ENCODE measurements around the gene USP12. TPM values are rescaled to one million over a fixed set of nuclear protein-coding genes. Genes with fewer than 3 reads are reported as not detected.
"Not testable (repeated sequence)": the region's sequence is repeated elsewhere in the genome, so short reads cannot be mapped to it uniquely, and the experiment has no call there.

USP12 gene
- total RNA-seq, 2 experiments from 2014 or later, result 9.9 to 27.6 TPM

DNA sequence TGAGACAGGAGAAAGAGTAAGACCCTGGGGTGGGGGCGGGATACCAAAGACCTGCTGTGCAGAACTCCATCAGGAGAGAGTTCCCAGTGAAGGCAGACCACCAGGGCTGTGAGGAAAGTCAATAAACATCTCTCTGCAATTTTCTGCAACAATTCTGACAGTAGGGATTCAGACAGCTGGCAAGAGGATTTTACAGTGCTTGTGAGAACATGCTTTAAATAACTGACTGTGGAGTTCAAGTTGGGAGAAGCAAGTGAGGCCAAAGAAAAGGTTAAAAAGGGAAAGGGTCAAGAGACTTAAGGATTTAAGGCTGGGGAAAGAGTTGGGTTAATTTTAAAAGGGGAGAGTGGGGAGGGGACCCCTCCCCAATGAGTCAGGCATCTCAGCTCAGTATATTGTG is 98.4 kb downstream of the USP12 start:
- Histone ChIP-seq H3K4me3 (ENCODE audit: low read depth, low read length, poor library complexity, severe bottlenecking) (no peak overlapping the region), H3K9me3 (ENCODE audit: low read length) (no peaks in the 10 kb centered on the region), H3K4me1 (ENCODE audit: insufficient read depth, low read length, poor library complexity, severe bottlenecking) (no peaks in the 10 kb centered on the region), H3K9me2 (ENCODE audit: insufficient read depth, low read length) (no peaks in the 10 kb centered on the region), H3K27ac (ENCODE audit: low read depth, low read length, poor library complexity, severe bottlenecking) (no peak overlapping the region), H3K36me3 (ENCODE audit: insufficient read depth, low read length) (peaks cover 28% of the 10 kb centered on the region), H3K4me2 (ENCODE audit: low read length) (no peak overlapping the region), H2AFZ (ENCODE audit: low read length) (no peak overlapping the region), H3K79me2 (ENCODE audit: insufficient read depth, low read depth, low read length) (no peaks in the 10 kb centered on the region), H4K20me1 (ENCODE audit: insufficient read depth, low read length) (no peaks in the 10 kb centered on the region)
- no peak for TF ChIP-seq EZH2phosphoT487 (IDR thresholded peaks at IDR 0.05; ENCODE audit: borderline replicate concordance, low read depth, low read length)
- TF ChIP-seq, protein P1, sequence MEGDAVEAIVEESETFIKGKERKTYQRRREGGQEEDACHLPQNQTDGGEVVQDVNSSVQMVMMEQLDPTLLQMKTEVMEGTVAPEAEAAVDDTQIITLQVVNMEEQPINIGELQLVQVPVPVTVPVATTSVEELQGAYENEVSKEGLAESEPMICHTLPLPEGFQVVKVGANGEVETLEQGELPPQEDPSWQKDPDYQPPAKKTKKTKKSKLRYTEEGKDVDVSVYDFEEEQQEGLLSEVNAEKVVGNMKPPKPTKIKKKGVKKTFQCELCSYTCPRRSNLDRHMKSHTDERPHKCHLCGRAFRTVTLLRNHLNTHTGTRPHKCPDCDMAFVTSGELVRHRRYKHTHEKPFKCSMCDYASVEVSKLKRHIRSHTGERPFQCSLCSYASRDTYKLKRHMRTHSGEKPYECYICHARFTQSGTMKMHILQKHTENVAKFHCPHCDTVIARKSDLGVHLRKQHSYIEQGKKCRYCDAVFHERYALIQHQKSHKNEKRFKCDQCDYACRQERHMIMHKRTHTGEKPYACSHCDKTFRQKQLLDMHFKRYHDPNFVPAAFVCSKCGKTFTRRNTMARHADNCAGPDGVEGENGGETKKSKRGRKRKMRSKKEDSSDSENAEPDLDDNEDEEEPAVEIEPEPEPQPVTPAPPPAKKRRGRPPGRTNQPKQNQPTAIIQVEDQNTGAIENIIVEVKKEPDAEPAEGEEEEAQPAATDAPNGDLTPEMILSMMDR (conservative IDR thresholded peaks at IDR 0.05; ENCODE audit: low read length), result no peak
- no TSS peak for BruUV-seq (replicated peaks)
- POLR2A ChIA-PET, result no interaction called here
- intact Hi-C loops (cut with micrococcal nuclease; ENCODE audit: unreplicated experiment), result no loop called here
- CTCF ChIA-PET (ENCODE audit: unreplicated experiment), result no interaction called here
- DNase-seq (ENCODE audit: low spot score), result no peak

DNA sequence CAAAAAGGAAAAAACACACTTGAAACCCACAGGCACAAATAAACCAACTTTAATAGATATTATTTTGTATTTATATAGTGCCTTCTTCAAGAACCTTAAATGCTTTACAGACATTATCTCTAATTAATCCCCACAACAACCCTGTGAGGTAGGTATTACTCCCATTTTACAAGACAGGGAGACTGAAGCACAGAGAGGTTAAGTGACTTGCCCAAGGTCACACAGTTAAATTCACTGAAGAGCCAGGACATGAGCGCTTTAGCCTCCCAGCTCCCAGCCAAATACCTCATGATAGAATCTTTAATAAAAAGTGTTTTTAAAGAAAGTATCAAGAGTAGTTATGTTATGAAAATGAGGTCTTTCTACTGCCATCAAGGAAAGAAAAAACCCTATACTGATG is 105.5 kb downstream of the USP12 start:
- intact Hi-C loops (cut with micrococcal nuclease; ENCODE audit: unreplicated experiment); CTCF ChIA-PET (ENCODE audit: unreplicated experiment); BruUV-seq (replicated peaks): not testable (repeated sequence)

DNA sequence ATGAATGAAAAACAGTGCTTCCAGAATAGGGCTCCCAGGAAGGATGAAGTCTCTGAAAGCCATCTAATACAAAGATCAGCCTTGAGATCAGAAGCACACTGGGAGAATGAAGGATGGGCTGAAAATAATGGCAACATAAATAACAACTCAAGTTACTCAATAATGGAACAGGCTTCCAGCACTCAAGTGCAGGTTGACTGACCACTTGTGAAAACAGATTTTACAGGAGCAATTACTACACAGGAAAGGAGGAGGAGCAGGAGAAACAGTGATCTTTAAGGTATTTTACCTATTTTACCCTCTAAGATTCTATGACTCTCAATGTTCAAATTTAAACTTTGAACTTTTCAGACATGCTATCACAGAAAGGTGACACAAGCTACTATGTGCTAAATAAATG is 106.0 kb downstream of the USP12 start:
- no peak for DNase-seq (ENCODE audit: low spot score)
- H3K4me1 ChIP-seq (ENCODE audit: insufficient read depth, low read length, poor library complexity, severe bottlenecking), result no peaks in the 10 kb centered on the region
- no peaks in the 10 kb centered on the region for H3K9me2 ChIP-seq (ENCODE audit: insufficient read depth, low read length)
- no peak overlapping the region for H2AFZ ChIP-seq (ENCODE audit: low read length)
- no peak overlapping the region for H3K4me3 ChIP-seq (ENCODE audit: low read depth, low read length, poor library complexity, severe bottlenecking)
- ChIA-PET CTCF (ENCODE audit: unreplicated experiment) (no interaction called here), POLR2A (interaction anchor here (0.8 to 0.9 kb wide), 2 partner anchors 21 to 83 kb away, joined by 3 read pairs; no protein-coding TSS in a partner anchor)
- H3K79me2 ChIP-seq (ENCODE audit: insufficient read depth, low read depth, low read length), result no peaks in the 10 kb centered on the region
- H3K36me3 ChIP-seq (ENCODE audit: insufficient read depth, low read length), result no peaks in the 10 kb centered on the region
- H3K27ac ChIP-seq (ENCODE audit: low read depth, low read length, poor library complexity, severe bottlenecking), result no peak overlapping the region
- intact Hi-C loops (cut with micrococcal nuclease; ENCODE audit: unreplicated experiment), result no loop called here
- no peak overlapping the region for H3K4me2 ChIP-seq (ENCODE audit: low read length)
- no peak for TF ChIP-seq EZH2phosphoT487 (IDR thresholded peaks at IDR 0.05; ENCODE audit: borderline replicate concordance, low read depth, low read length)
- TF ChIP-seq, protein P1 (conservative IDR thresholded peaks at IDR 0.05; ENCODE audit: low read length), result no peak
- peaks cover 6% of the 10 kb centered on the region; the same call in 1 of the 2 replicates for H3K9me3 ChIP-seq (ENCODE audit: low read length)
- no TSS peak for BruUV-seq (replicated peaks)
- H4K20me1 ChIP-seq (ENCODE audit: insufficient read depth, low read length), result no peaks in the 10 kb centered on the region

More for the DNA sequence above, 105.5 kb downstream of the USP12 start:
- POLR2A ChIA-PET, result interaction anchor here (0.8 to 0.9 kb wide), 2 partner anchors 20 to 83 kb away, joined by 3 read pairs; no protein-coding TSS in a partner anchor
- not testable (repeated sequence) for H3K9me3 ChIP-seq (ENCODE audit: low read length); DNase-seq (ENCODE audit: low spot score); H3K4me3 ChIP-seq (ENCODE audit: low read depth, low read length, poor library complexity, severe bottlenecking); H3K4me1 ChIP-seq (ENCODE audit: insufficient read depth, low read length, poor library complexity, severe bottlenecking); H3K9me2 ChIP-seq (ENCODE audit: insufficient read depth, low read length); H3K79me2 ChIP-seq (ENCODE audit: insufficient read depth, low read depth, low read length); H3K27ac ChIP-seq (ENCODE audit: low read depth, low read length, poor library complexity, severe bottlenecking); H3K4me2 ChIP-seq (ENCODE audit: low read length); H2AFZ ChIP-seq (ENCODE audit: low read length); H4K20me1 ChIP-seq (ENCODE audit: insufficient read depth, low read length); H3K36me3 ChIP-seq (ENCODE audit: insufficient read depth, low read length)
